Esophagus muscularis mucosa (tissue), 3 donors: ENCODE data around the gene ADAMTSL1.

Source experiments
- CTCF ChIP-seq, 3 experiments: fragments of 200-600 bp in 2 of 3; fragments of 450-650 bp in 1 of 3; sonication (generic) in 2 of 3; IDR thresholded peaks; one replicate each; pipeline ENCODE4 v1.5.1; 2017 to 2019; ENCODE audit warnings: antibody characterized with exemption in 3 of 3, mild to moderate bottlenecking in 2 of 3, moderate library complexity in 1 of 3
- POLR2A ChIP-seq: fragments of 450-650 bp; IDR thresholded peaks from one replicate; pipeline ENCODE4 v1.6.1; 2017; ENCODE audit warnings: antibody characterized with exemption, moderate library complexity, mild to moderate bottlenecking, low read depth

DNA sequence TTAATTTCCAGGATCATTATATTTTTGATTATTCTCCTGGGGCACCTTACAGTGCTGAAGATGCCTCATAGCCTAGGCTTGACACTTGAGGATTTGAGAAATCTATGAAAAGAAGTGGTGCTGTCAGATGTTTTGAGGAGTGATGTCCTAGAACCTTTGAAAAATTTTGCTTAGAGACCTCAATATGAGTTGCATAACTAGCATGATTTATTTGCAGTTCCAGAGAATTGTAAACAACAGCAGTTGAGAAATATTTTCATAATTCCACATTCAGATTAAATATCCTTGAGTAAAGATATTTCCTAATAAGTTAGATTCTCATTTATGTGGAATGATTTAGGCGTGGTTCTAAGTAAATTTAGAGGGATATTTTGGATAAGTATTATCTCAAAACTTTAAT is 225.8 kb downstream of the ADAMTSL1 start:
- TF ChIP-seq CTCF (IDR thresholded peaks at IDR 0.05) (no peak), POLR2A (no peak)
